Nephron progenitor cell (in vitro differentiated cells): ENCODE results near the gene DHDDS.
"Not testable (repeated sequence)": the region's sequence is repeated elsewhere in the genome, so short reads cannot be mapped to it uniquely, and the experiment has no call there.

Experiments used
- DNase-seq: peaks from one replicate; pipeline ENCODE4 v3.0.0; 2021
- H3K27ac Mint-ChIP-seq: 2 replicates; pipeline ENCODE4 v1.8.0; 2021; ENCODE audit warnings: mild to moderate bottlenecking, moderate library complexity, mixed read lengths
- H3K27me3 Mint-ChIP-seq: 2 replicates; pipeline ENCODE4 v1.8.0; 2021; ENCODE audit warnings: mild to moderate bottlenecking, low read depth, mixed read lengths; ENCODE audit not compliant: poor library complexity
- H3K36me3 Mint-ChIP-seq: 2 replicates; pipeline ENCODE4 v1.8.0; 2021; ENCODE audit warnings: low read depth, mixed read lengths
- H3K4me1 Mint-ChIP-seq: 2 replicates; pipeline ENCODE4 v1.8.0; 2021; ENCODE audit warnings: mixed read lengths
- H3K4me3 Mint-ChIP-seq: 2 replicates; pipeline ENCODE4 v1.8.0; 2021; ENCODE audit warnings: mild to moderate bottlenecking, moderate library complexity, mixed read lengths
- H3K9me3 Mint-ChIP-seq: 2 replicates; pipeline ENCODE4 v1.8.0; 2021; ENCODE audit warnings: mild to moderate bottlenecking, moderate library complexity, mixed read lengths
- TF ChIP-seq, protein P1 (sequence below): fragments of 200-600 bp; sonication (generic); IDR thresholded peaks from 2 replicates; pipeline ENCODE4 v1.5.0; 2021; ENCODE audit warnings: antibody characterized with exemption

Gene DHDDS

DNA sequence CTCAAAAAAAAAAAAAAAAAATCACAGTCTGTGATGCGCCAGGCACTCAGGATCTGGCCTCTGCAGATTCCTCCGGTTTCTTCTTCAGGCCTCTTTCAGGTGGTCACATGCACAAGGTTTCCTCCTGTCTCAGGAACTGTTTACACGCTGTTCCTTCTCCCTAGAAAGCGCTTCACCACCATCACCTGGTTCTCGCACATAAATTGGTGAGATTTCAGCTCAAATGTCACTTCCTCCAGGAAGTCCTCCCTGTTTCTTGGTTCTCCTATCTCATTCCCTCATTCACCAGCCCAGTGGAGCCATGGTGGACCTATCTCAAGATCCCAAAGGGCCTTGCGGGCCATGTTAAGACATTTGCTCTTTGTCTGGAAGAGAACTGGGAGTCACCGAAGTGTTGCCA lies 66.8 kb downstream of the DHDDS start:
- H3K27ac Mint-ChIP-seq = no peak overlapping the region
- DNase-seq = no peak
- H3K4me3 Mint-ChIP-seq = peak overlapping the region; percentile 31
- no peaks in the 10 kb centered on the region for H3K36me3 Mint-ChIP-seq
- H3K27me3 Mint-ChIP-seq = peaks cover 5% of the 10 kb centered on the region
- TF ChIP-seq, protein P1, sequence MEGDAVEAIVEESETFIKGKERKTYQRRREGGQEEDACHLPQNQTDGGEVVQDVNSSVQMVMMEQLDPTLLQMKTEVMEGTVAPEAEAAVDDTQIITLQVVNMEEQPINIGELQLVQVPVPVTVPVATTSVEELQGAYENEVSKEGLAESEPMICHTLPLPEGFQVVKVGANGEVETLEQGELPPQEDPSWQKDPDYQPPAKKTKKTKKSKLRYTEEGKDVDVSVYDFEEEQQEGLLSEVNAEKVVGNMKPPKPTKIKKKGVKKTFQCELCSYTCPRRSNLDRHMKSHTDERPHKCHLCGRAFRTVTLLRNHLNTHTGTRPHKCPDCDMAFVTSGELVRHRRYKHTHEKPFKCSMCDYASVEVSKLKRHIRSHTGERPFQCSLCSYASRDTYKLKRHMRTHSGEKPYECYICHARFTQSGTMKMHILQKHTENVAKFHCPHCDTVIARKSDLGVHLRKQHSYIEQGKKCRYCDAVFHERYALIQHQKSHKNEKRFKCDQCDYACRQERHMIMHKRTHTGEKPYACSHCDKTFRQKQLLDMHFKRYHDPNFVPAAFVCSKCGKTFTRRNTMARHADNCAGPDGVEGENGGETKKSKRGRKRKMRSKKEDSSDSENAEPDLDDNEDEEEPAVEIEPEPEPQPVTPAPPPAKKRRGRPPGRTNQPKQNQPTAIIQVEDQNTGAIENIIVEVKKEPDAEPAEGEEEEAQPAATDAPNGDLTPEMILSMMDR = no peak
- H3K4me1 Mint-ChIP-seq = peaks cover 5% of the 10 kb centered on the region
- H3K9me3 Mint-ChIP-seq = no peaks in the 10 kb centered on the region

DNA sequence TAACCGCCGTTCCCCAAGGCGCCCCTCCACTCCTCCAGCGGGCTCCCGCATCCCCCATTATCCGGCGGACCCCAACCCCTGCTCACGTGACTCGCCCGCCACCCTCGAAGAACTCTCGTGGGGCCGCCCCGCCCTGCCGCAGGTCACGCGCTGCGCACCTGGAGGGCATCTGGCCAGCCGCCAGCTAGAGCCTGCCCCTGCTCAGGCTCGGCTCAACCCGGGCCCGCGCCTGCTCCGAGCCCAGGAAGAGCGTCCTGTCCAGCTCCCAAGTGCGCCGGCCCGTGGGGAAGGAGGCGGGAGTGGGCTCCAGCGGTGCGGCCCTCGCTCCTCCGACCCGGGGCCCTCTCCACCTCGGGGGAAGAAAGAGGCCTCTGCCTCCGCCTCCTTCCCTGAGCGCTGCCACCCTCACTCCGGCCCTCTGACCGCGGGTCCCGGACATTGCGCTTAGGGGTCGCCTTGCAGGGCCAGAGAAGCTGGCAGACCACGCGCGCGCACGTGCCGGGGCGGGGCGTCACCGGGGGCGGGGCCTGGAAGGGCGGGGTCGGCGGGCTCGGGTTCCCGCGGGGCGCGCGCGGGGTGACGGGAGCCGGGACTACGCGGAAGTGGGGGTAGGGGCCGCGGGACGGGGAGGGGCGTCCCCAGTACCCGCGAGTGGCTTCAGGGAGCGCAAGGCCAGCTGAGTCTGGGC lies 68.5 kb downstream of the DHDDS start:
- peaks cover 4% of the 10 kb centered on the region for H3K27me3 Mint-ChIP-seq
- no peaks in the 10 kb centered on the region for H3K36me3 Mint-ChIP-seq
- TF ChIP-seq, protein P1 = no peak
- no peaks in the 10 kb centered on the region for H3K9me3 Mint-ChIP-seq
- peak; percentile 95 for DNase-seq
- peaks cover 4% of the 10 kb centered on the region for H3K4me1 Mint-ChIP-seq
- H3K4me3 Mint-ChIP-seq = peak overlapping the region; percentile 85
- H3K27ac Mint-ChIP-seq = no peak overlapping the region

DNA sequence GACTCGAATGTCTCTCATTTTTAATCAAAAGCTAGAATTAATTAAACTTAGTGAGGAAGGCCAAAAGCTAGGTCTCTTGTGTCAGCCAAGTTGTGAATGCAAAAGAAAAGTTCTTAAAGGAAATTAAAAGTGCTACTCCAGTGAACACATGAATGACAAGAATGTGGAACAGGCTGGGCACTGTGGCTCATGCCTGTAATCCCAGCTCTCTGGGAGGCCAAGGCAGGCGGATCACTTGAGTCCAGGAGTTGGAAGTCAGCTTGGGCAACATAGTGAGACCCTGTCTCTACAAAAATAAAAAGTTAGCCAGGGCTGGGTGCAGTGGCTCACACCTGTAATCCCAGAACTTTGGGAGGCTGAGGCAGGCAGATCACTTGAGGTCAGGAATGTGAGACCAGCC lies 78.6 kb downstream of the DHDDS start:
- H3K4me1 Mint-ChIP-seq, DNase-seq, H3K27ac Mint-ChIP-seq, H3K27me3 Mint-ChIP-seq, H3K4me3 Mint-ChIP-seq, H3K36me3 Mint-ChIP-seq: not testable (repeated sequence)
- H3K9me3 Mint-ChIP-seq = peaks cover 18% of the 10 kb centered on the region

DNA sequence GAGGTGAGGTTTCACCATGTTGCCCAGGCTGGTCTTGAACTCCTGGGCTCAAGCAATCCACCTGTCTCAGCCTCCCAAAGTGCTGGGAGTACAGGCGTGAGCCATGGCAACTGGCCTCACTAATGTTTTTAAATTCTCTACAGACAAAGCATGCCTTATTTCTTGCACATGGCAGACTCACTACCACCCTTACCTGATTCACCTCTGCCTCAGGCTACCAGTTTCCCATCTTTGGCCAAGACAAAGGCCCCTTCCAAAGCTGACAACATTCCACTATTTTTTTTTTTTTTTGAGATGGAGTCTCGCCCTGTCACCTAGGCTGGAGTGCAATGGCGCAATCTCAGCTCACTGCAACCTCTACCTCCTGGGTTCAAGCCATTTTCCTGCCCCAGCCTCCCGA lies 83.7 kb downstream of the DHDDS start:
- H3K27me3 Mint-ChIP-seq, H3K4me3 Mint-ChIP-seq, DNase-seq, H3K36me3 Mint-ChIP-seq, H3K27ac Mint-ChIP-seq: not testable (repeated sequence)
- Mint-ChIP-seq H3K9me3 (peaks cover 18% of the 10 kb centered on the region), H3K4me1 (peaks cover 19% of the 10 kb centered on the region)

DNA sequence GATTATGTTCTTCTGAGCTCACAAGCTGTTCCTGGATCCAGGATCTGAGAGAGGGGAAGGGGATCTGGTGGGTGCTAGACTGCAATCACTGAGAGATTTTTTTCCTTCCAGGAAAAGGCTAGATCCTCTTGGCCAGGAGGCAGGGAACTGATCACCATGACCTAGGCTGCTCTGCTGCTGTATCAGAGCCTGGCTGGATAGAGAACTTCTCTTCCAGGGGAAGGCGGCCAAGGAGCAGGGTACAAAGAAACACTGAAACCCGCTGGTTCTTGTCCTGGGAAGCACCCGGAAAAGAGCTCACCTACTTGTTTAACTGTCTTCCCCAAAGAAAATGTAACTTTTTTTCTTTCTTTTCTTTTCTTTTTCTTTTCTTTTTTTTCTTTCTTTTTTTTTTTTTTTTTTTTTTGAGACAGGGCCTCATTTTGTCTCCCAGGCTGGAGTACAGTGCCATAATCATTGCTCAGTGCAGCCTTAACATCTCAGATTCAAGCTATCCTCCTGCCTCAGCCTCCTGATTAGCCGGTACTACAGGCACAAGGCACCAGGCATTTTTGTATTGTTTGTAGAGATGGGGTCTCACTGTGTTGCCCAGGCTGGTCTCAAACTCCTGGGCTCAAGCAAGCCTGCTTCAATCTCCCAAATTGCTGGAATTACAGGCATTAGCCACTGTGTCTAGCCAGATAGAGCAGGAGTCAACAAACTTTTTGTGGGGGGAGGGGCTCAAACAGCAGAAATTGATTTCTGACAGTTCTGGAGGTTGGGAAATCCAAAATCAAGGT lies 85.1 kb downstream of the DHDDS start:
- TF ChIP-seq, protein P1 = no peak
- Mint-ChIP-seq H3K4me1 (peaks cover 29% of the 10 kb centered on the region), H3K4me3 (no peak overlapping the region), H3K27me3 (peaks cover 7% of the 10 kb centered on the region), H3K27ac (peak overlapping the region; percentile 58), H3K9me3 (peaks cover 17% of the 10 kb centered on the region), H3K36me3 (no peaks in the 10 kb centered on the region)
- DNase-seq = no peak

DNA sequence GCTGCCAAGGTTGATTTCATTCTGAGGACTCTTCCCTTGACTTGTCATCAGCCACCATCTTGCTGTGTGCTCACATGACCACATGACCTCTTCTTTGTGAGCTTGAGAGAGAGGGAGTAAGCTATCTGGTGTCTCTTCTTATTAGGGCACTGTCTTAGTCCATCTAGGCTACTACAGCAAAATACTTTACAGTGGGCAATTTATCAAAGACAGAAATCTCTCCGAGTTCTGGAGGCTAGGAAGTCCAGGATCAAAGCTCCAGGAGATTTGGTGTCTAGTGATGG lies 85.6 kb downstream of the DHDDS start:
- no peak for DNase-seq
- Mint-ChIP-seq H3K27me3 (peaks cover 4% of the 10 kb centered on the region), H3K4me3 (no peak overlapping the region), H3K4me1 (peaks cover 29% of the 10 kb centered on the region), H3K9me3 (peaks cover 11% of the 10 kb centered on the region), H3K36me3 (no peaks in the 10 kb centered on the region), H3K27ac (no peak overlapping the region)
- TF ChIP-seq, protein P1 = no peak

DNA sequence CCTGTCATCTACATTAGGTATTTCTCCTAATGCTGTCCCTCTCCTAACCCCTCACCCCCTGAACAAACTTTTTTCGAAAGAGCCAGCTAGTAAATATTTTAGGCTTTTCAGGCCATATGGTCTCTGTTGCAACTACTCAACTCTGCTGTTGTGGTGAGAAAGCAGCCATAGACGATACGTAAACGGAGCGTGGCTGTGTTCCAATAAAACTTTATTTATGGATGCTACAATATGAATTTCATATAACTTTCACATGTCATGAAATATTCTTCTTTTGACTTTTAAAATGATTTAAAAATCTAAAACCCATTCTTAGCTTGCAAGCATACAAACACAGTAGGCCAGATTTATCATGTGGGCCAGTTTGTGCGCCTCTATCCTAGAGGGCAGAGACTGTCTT lies 86.2 kb downstream of the DHDDS start:
- no peaks in the 10 kb centered on the region for H3K36me3 Mint-ChIP-seq
- peaks cover 29% of the 10 kb centered on the region for H3K4me1 Mint-ChIP-seq
- TF ChIP-seq, protein P1 = no peak
- no peak for DNase-seq
- no peak overlapping the region for H3K4me3 Mint-ChIP-seq
- peaks cover 4% of the 10 kb centered on the region for H3K27me3 Mint-ChIP-seq
- no peak overlapping the region for H3K27ac Mint-ChIP-seq
- H3K9me3 Mint-ChIP-seq = peaks cover 10% of the 10 kb centered on the region
